H9 (cell line): ENCODE measurements around the gene ZNF132. TPM values are rescaled to one million over a fixed set of nuclear protein-coding genes. Genes with fewer than 3 reads are reported as not detected.

Source experiments
- DNase-seq: peaks from one replicate; pipeline ENCODE4 v3.0.0-alpha.2; 2017
- H2AFZ ChIP-seq: one replicate; pipeline ENCODE4 v1.6.1; 2013; ENCODE audit warnings: mild to moderate bottlenecking, low read length, control low read depth, moderate library complexity
- H2AK5ac ChIP-seq: 2 replicates; pipeline ENCODE4 v1.6.1; 2013; ENCODE audit warnings: low read length, control low read depth, mixed read lengths; ENCODE audit not compliant: insufficient read length
- H2BK120ac ChIP-seq: one replicate; pipeline ENCODE4 v1.6.1; 2013; ENCODE audit warnings: low read depth, mild to moderate bottlenecking, low read length, control low read depth, inconsistent platforms; ENCODE audit not compliant: poor library complexity, severe bottlenecking
- H2BK12ac ChIP-seq: 2 replicates; pipeline ENCODE4 v1.6.1; 2013; ENCODE audit warnings: low read length, control low read depth, mixed read lengths, low read depth; ENCODE audit not compliant: insufficient read length
- H2BK15ac ChIP-seq: 2 replicates; pipeline ENCODE4 v1.6.1; 2013; ENCODE audit warnings: low read depth, low read length, control low read depth
- H2BK20ac ChIP-seq: one replicate; pipeline ENCODE4 v1.6.1; 2013; ENCODE audit warnings: low read depth, mild to moderate bottlenecking, low read length, control low read depth, inconsistent platforms; ENCODE audit not compliant: poor library complexity, severe bottlenecking
- H2BK5ac ChIP-seq: 2 replicates; pipeline ENCODE4 v1.6.1; 2013; ENCODE audit warnings: low read length, control low read depth, mixed read lengths; ENCODE audit not compliant: insufficient read length
- H3K14ac ChIP-seq: 2 replicates; pipeline ENCODE4 v1.6.1; 2013; ENCODE audit warnings: low read length, control low read depth; ENCODE audit not compliant: insufficient read depth
- H3K18ac ChIP-seq: 2 replicates; pipeline ENCODE4 v1.6.1; 2013; ENCODE audit warnings: low read depth, mild to moderate bottlenecking, mixed read lengths, low read length, control low read depth; ENCODE audit not compliant: insufficient read length
- H3K23ac ChIP-seq: 2 replicates; pipeline ENCODE4 v1.6.1; 2013; ENCODE audit warnings: low read length, control low read depth, mixed read lengths, low read depth; ENCODE audit not compliant: insufficient read length
- H3K23me2 ChIP-seq: 2 replicates; pipeline ENCODE4 v1.6.1; 2013; ENCODE audit warnings: low read depth, mild to moderate bottlenecking, mixed read lengths, low read length, control low read depth; ENCODE audit not compliant: insufficient read length, poor library complexity, severe bottlenecking
- H3K27ac ChIP-seq: 2 replicates; pipeline ENCODE4 v1.5.1; 2013; ENCODE audit warnings: low read length, control low read depth, mixed read lengths, low read depth; ENCODE audit not compliant: insufficient read length
- H3K27me3 ChIP-seq: 2 replicates; pipeline ENCODE4 v1.6.1; 2013; ENCODE audit warnings: low read length, control low read depth, inconsistent platforms; ENCODE audit not compliant: insufficient read depth
- H3K4ac ChIP-seq: 2 replicates; pipeline ENCODE4 v1.6.1; 2013; ENCODE audit warnings: low read depth, mild to moderate bottlenecking, control low read depth, inconsistent platforms, low read length, moderate library complexity
- H3K4me1 ChIP-seq: 2 replicates; pipeline ENCODE4 v1.6.1; 2013; ENCODE audit warnings: low read length, control low read depth, inconsistent platforms; ENCODE audit not compliant: insufficient read depth
- H3K4me2 ChIP-seq: 2 replicates; pipeline ENCODE4 v1.6.1; 2013; ENCODE audit warnings: low read length, control low read depth, mixed read lengths; ENCODE audit not compliant: insufficient read length, insufficient read depth
- H3K56ac ChIP-seq: 2 replicates; pipeline ENCODE4 v1.6.1; 2013; ENCODE audit warnings: low read depth, mild to moderate bottlenecking, mixed read lengths, low read length, control low read depth; ENCODE audit not compliant: insufficient read length
- H3K79me1 ChIP-seq: 2 replicates; pipeline ENCODE4 v1.6.1; 2013; ENCODE audit warnings: low read depth, mild to moderate bottlenecking, moderate library complexity, low read length, control low read depth, inconsistent platforms; ENCODE audit not compliant: insufficient read depth, poor library complexity, severe bottlenecking
- H3K79me2 ChIP-seq: 2 replicates; pipeline ENCODE4 v1.6.1; 2013; ENCODE audit warnings: low read length, control low read depth, inconsistent platforms; ENCODE audit not compliant: insufficient read depth
- H3K9ac ChIP-seq: 2 replicates; pipeline ENCODE4 v1.6.1; 2013; ENCODE audit warnings: low read length, control low read depth, mixed read lengths; ENCODE audit not compliant: insufficient read length; ENCODE audit errors: extremely low read depth
- H3K9me3 ChIP-seq: one replicate; pipeline ENCODE4 v1.6.1; 2013; ENCODE audit warnings: low read depth, low read length, inconsistent platforms; ENCODE audit not compliant: control insufficient read depth
- H3T11ph ChIP-seq: one replicate; pipeline ENCODE4 v1.6.1; 2013; ENCODE audit warnings: mild to moderate bottlenecking, low read length, control low read depth, inconsistent platforms
- H4K20me1 ChIP-seq: one replicate; pipeline ENCODE4 v1.6.1; 2013; ENCODE audit not compliant: control insufficient read depth, insufficient read length, insufficient read depth
- H4K5ac ChIP-seq: 2 replicates; pipeline ENCODE4 v1.6.1; 2013; ENCODE audit warnings: low read depth, mild to moderate bottlenecking, mixed read lengths, low read length, control low read depth; ENCODE audit not compliant: insufficient read length
- H4K8ac ChIP-seq: replicated peaks from 2 replicates; pipeline ENCODE4 v1.6.1; 2013; ENCODE audit warnings: low read length, control low read depth, mixed read lengths, low read depth; ENCODE audit not compliant: insufficient read length
- H4K91ac ChIP-seq: 2 replicates; pipeline ENCODE4 v1.6.1; 2013; ENCODE audit warnings: low read depth, mild to moderate bottlenecking, moderate library complexity, mixed read lengths, low read length, control low read depth; ENCODE audit not compliant: insufficient read length
- H3K27ac Mint-ChIP-seq, 3 experiments: 2 replicates in 2 of 3; 3 replicates in 1 of 3; pipeline ENCODE4 v1.8.0; 2020 to 2021; ENCODE audit warnings: mixed read lengths in 3 of 3, mild to moderate bottlenecking in 1 of 3, moderate library complexity in 1 of 3
- H3K27me3 Mint-ChIP-seq: 2 replicates; pipeline ENCODE4 v1.8.0; 2021; ENCODE audit warnings: low read depth, mild to moderate bottlenecking, moderate library complexity, mixed read lengths
- H3K36me3 Mint-ChIP-seq, 3 experiments: 2 replicates in 2 of 3; 3 replicates in 1 of 3; pipeline ENCODE4 v1.8.0; 2020 to 2021; ENCODE audit warnings: low read depth in 3 of 3, mixed read lengths in 3 of 3; ENCODE audit not compliant: insufficient read depth in 1 of 3
- H3K4me1 Mint-ChIP-seq, 2 experiments: 2 replicates each; pipeline ENCODE4 v1.8.0; 2020; ENCODE audit warnings: mixed read lengths in 2 of 2
- H3K4me3 Mint-ChIP-seq, 2 experiments: 2 replicates in 1 of 2; 3 replicates in 1 of 2; pipeline ENCODE4 v1.8.0; 2020 to 2021; ENCODE audit warnings: mild to moderate bottlenecking in 2 of 2, mixed read lengths in 2 of 2, moderate library complexity in 1 of 2
- H3K9me3 Mint-ChIP-seq, 2 experiments: 2 replicates in 1 of 2; 3 replicates in 1 of 2; pipeline ENCODE4 v1.8.0; 2020; ENCODE audit warnings: mild to moderate bottlenecking in 2 of 2, mixed read lengths in 2 of 2, moderate library complexity in 1 of 2
- WGBS: extraction: QIAGEN DNeasy Blood & Tissue Kit; methylation state at CpG from one replicate; pipeline ENCODE4 v1.1.7; 2013; ENCODE audit warnings: missing lambda C conversion rate, low lambda C conversion rate, mixed read lengths; ENCODE audit not compliant: insufficient read length; ENCODE audit errors: extremely low coverage; 5-methylcytosine and 5-hydroxymethylcytosine counted together
- total RNA-seq: library from RNA; stranded (reverse); gene quantifications from 2 replicates; pipeline ENCODE4 v1.2.1, GENCODE V29; 2021
- TF ChIP-seq, protein P1 (sequence below): fragments of 200-600 bp; sonication (generic); conservative IDR thresholded peaks from 3 replicates; pipeline ENCODE4 v1.8.0; 2021; ENCODE audit warnings: antibody characterized with exemption, mild to moderate bottlenecking

The ZNF132 gene
- total RNA-seq, 1 experiment from 2014 or later = 0.24 TPM

GRCh38 chr19:58455306-58455705 is 15.4 kb upstream of the ZNF132 start:
- H4K5ac ChIP-seq = no peak overlapping the region
- H3K79me1 ChIP-seq = no peaks in the 10 kb centered on the region
- no peak overlapping the region for H3K14ac ChIP-seq
- H3K27me3 ChIP-seq = peaks cover 3% of the 10 kb centered on the region; the same call in 1 of the 2 replicates
- H3K23me2 ChIP-seq = peaks cover 3% of the 10 kb centered on the region
- H3K4ac ChIP-seq = no peak overlapping the region
- TF ChIP-seq, protein P1, sequence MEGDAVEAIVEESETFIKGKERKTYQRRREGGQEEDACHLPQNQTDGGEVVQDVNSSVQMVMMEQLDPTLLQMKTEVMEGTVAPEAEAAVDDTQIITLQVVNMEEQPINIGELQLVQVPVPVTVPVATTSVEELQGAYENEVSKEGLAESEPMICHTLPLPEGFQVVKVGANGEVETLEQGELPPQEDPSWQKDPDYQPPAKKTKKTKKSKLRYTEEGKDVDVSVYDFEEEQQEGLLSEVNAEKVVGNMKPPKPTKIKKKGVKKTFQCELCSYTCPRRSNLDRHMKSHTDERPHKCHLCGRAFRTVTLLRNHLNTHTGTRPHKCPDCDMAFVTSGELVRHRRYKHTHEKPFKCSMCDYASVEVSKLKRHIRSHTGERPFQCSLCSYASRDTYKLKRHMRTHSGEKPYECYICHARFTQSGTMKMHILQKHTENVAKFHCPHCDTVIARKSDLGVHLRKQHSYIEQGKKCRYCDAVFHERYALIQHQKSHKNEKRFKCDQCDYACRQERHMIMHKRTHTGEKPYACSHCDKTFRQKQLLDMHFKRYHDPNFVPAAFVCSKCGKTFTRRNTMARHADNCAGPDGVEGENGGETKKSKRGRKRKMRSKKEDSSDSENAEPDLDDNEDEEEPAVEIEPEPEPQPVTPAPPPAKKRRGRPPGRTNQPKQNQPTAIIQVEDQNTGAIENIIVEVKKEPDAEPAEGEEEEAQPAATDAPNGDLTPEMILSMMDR = no peak
- H3K4me3 Mint-ChIP-seq = no peak overlapping the region
- H3K4me1 ChIP-seq = no peaks in the 10 kb centered on the region
- H3K79me2 ChIP-seq = no peaks in the 10 kb centered on the region
- no CpG with 5 or more reads among the region's 21 CpGs for WGBS
- H3K18ac ChIP-seq = no peak overlapping the region
- H3K23ac ChIP-seq = no peak overlapping the region
- peaks cover 12 to 13% of the 10 kb centered on the region in 2 experiments for H3K4me1 Mint-ChIP-seq
- no peak overlapping the region for H2BK12ac ChIP-seq
- no peak overlapping the region for H3K56ac ChIP-seq
- H4K91ac ChIP-seq = no peak overlapping the region
- no peak overlapping the region for H2BK5ac ChIP-seq
- no peak overlapping the region for H2AK5ac ChIP-seq
- H3K27me3 Mint-ChIP-seq = peaks cover 25% of the 10 kb centered on the region
- H4K20me1 ChIP-seq = no peaks in the 10 kb centered on the region
- no peak overlapping the region for H3K4me2 ChIP-seq
- H2BK20ac ChIP-seq = no peak overlapping the region
- H3T11ph ChIP-seq = no peak overlapping the region
- peaks cover 3 to 9% (median 5%) of the 10 kb centered on the region in 3 experiments; a peak in 4 of 7 replicates for H3K36me3 Mint-ChIP-seq
- DNase-seq = no peak
- H2BK15ac ChIP-seq = no peak overlapping the region
- H3K9ac ChIP-seq = no peak overlapping the region
- no peak overlapping the region for H2BK120ac ChIP-seq
- H2AFZ ChIP-seq = no peak overlapping the region
- H3K9me3 Mint-ChIP-seq = no peaks in the 10 kb centered on the region
- H3K27ac ChIP-seq = no peak overlapping the region
- no peak overlapping the region for H4K8ac ChIP-seq
- H3K9me3 ChIP-seq = no peaks in the 10 kb centered on the region
- no peak overlapping the region for H3K27ac Mint-ChIP-seq
